ENCODE data around the gene PRKCQ.
"Not testable (repeated sequence)": the region's sequence is repeated elsewhere in the genome, so short reads cannot be mapped to it uniquely, and the experiment has no call there.

The PRKCQ gene

DNA sequence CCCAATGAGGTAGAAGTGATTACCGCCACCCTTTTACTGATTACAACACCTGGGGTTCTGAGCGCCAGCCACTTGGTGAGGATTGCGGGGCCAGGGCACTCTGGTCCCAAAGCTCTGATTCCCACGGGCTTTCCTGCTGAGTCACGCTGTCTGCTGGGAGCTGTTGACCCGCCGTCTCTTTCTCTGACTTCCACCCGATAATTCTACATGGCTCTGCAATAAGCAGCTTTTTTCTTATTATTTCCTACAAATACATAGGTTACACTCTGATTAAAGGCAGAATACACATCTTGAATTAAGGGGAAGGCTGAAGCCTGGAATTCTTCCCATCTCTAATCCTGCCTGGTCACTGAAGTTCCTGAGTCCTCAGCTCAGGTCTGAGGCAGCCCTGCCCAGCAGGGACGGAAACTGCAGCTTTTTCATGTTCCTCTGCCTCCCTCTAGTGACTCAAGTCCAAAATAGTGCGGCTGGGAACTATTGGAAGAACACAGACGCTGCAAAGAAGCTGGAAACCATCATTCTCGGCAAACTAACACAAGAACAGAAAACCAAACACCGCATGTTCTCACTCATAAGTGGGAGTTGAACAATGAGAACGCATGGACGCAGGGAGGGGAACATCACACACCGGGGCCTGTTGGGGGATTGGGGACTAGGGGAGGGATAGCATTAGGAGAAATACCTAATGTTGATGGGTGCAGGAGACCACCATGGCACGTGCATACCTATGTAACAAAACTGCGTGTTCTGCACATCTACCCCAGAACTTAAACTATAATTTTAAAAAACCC is 178.3 kb downstream of the PRKCQ start:
- peak; percentile 50 to 55 for DNase-seq

DNA sequence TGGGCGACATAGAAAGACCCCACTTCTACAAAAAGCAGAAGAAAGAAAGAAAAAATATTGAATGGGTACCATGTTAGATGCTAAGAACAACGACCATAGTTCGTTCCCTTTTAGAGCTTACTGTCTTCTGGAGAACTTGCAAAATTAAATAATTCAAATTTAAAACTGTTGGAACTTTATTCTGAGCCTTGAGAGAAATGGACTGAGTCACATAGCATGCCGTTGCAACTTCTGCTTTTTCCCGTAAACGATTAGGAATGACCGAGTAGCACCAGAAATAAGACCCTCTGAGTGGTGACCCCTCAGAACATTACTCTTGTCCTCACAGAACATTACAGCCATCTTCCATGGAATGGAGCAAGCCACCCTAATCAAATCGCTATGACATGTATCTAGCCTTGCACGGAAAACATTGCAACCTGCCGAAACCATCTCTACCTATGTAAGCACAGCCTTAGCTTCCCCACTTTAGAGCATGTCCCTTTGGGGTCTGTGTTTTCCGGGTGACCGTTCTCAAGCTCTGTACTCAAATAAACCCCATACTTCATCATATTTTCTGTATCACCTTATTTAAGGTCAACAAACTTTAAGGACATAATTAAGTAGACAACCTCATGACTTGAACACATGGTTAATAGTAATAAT is 179.1 kb downstream of the PRKCQ start:
- DNase-seq = no peak

DNA sequence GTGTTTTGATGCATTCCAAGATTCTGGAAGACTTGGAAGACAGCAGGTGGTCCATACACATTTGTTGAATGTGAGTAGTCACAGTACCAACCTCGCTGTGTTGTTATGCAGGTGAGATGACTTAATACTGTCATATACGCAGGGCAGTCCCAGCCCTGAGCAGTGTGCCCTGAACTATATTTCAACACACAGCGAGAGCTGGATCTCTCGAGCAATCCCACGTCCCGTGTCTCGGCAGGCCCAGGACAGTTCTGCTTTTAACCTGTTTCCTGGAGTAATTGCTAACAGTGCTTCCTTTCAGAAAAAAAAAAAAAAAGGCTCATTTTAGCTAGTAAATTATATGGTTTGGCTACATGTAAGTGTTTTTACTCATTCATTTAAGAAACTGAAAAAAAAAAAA is 179.7 kb downstream of the PRKCQ start:
- DNase-seq = no peak

DNA sequence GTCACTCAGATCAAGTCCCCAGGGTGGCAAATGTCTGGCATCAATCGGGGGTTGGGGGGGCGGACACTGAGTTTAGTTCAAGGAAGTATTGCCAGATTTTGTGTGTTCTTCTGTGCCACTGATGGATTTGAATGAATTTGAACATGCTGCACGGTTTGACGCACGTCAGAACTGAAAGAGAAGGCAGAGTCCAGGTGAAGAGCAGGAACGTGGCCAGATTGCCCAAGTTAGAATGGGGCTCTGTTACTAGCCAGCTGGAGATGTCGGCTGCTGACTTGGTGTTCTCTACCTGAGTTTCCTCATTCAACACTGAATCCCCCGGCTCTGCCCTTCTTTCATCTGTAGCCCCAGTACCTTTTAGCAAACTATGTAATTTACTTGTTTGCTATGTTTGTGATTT is 180.2 kb downstream of the PRKCQ start:
- DNase-seq = no peak

GRCh38 chr10:6399231-6399741 is 180.8 kb downstream of the PRKCQ start:
- DNase-seq = no peak

DNA sequence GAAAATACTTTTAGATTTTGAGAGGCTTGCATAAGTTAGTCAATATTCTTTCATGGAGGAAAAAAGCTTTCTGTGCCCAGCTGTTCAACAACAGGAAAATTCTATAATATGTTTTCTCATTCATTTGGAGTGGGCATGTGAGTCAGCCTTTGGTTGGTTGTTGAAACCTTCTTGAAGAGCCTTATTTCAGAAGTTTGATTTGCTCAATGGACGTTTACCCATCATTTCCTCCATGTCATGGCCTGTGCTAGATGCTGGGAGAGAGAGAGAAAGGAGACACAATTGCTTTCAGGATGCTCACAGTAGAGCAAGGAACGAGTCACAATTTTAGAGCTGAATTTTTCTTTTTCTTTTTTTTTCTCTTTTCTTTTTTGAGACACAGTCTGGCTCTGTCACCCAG is 181.7 kb downstream of the PRKCQ start:
- no peak for DNase-seq

DNA sequence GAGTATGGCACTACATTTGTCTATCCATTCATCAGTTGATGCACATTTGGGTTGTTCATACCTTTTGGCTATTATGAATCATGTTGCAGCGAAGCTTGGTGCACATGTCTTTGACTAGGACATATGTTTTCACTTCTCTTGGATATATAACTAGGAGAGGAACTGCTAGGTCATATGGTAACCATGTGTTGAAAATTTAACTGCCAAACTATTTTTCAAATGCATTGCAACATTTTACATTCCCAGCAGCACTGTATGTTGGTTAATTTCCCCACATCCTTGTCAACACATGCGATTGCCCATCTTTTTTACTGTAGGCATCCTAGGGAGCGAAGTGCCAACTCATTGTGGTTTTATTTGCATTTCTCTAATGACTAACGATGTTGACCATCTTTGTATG is 183.4 kb downstream of the PRKCQ start:
- DNase-seq = no peak

GRCh38 chr10:6396226-6396625 is 183.8 kb downstream of the PRKCQ start:
- DNase-seq = no peak

DNA sequence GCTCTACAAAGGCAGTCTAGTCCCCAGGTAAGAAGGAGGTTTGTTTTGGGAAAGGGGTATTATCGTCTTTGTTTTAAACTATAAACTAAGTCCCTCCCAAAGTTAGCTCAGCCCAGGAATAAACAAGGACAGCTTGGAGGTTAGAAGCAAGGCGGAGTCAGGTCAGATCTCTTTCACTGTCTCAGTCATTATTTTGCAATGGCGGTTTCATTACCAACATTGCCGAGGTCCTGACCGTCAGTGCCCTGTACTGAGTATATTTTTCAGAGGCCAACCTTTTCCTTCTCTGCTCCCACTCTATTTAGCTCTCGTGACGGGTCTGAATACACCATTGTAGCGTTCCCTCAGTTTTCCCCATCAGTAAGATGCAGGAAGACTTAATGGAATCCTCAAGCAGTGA is 184.5 kb downstream of the PRKCQ start:
- DNase-seq = no peak

GRCh38 chr10:6394084-6394483 is 186.0 kb downstream of the PRKCQ start:
- no peak for DNase-seq

DNA sequence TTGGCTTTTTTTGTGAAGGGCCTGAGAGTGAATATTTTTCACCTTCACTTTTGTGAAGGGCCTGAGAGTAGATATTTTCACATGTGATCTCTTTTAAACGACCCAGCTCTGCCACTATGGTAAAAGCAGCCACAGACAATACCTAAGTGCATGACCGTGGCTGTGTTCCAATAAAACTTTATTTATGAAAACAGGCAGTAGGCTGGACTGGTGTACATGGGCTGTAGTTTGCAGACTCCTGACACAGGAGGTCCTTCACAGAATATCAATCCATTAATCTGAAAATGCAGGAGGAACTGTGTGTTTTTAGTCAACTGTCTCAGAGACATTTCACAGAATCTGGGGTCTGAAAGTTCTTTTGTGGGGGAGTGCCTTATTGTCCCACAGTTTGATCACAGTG is 186.9 kb downstream of the PRKCQ start:
- no peak for DNase-seq

DNA sequence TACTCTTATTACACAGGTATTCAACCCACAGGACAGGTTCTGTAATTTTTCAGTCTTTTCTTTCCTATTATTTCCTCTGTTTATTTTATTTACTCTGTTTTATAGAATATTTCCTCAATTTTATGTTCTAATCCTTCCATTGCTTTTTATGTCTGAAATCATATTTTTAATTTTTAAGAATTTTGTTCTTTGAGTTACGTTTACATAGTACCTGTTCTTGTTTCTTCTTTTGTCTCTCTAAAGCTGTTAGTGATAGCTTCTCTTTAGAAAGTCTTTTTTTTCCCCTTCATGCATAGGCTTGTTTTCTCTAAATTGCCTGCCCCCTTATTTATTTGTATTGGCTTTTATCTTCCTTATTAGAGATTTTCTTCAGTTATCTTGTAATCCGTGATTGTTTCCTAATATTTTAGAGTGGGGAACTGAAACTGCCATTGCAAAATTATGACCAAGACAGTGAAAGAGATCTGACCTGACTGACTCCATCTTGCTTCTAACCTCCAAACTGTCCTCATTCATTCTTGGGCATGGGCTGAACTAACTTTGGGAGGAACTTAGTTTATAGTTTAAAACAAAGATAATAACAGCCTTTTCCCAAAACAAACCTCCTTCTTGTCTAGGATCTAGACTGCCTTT is 189.7 kb downstream of the PRKCQ start:
- DNase-seq = no peak

DNA sequence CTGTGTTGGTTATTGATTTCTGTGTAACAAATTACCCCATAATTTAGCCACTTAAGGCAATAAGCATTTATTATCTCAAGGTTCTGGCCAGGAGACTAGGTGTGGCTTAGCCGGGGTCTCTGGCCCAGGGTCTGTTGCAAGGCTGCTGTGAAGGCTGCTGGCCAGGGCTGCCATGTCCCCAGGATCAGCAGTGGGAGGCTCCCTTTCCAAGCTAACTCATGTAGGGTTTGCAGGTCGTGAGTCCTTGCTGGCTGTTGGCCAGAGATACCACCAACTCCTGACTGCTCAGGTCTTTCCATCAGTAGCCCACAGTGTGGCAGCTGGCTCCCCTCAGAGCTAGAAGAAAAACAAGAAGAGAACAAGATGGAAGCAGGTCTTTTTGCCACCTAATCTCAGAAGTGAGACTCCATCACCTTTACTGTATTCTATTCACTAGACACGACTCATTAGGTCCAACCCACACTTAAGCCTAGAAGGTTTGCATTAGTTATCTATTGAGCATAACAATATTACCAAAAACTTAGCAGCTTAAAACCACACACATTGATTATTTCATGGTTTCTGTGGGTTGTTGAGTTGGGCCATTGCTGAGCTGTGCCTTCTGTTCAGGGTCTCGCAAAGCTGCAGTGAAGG is 191.7 kb downstream of the PRKCQ start:
- DNase-seq = no peak

DNA sequence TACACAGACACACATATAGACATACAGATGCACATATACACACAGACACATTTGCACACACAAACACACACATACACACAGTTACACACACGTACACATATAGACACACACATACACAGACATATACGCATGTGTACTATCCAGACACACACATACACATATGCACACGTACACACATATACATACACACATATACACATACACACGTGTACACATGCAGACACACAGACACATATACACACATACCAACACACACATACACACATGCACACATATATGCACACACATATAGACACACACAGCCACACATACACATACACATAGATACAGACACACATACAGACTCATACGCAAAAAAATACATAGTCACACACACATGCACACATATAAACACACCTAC is 193.1 kb downstream of the PRKCQ start:
- no peak for DNase-seq

DNA sequence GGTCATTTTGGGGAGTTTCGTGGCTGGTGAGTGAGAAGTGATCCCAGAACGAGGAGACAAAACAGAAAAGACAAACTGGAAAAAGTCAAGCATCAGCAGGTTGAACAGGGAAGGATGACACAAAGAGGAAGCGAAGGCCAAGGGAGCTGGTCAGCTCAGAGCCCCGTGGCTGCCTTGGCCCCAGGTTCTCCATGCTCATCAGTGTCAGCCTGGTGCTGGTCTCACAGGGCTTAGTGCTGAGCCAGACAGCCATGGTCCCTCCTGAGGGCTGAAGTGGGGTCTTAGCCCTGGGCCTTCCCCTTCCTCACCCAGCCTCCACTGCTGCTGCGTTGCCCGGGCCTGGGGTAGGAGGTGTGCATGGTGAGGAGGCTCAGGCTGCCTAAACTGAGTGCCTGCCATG is 193.7 kb downstream of the PRKCQ start:
- DNase-seq = no peak

- DNase-seq = no peak
These were observed 194.4 kb downstream of the PRKCQ start for GRCh38 chr10:6385665-6386064.

GRCh38 chr10:6384847-6385246 is 195.2 kb downstream of the PRKCQ start:
- no peak for DNase-seq

DNA sequence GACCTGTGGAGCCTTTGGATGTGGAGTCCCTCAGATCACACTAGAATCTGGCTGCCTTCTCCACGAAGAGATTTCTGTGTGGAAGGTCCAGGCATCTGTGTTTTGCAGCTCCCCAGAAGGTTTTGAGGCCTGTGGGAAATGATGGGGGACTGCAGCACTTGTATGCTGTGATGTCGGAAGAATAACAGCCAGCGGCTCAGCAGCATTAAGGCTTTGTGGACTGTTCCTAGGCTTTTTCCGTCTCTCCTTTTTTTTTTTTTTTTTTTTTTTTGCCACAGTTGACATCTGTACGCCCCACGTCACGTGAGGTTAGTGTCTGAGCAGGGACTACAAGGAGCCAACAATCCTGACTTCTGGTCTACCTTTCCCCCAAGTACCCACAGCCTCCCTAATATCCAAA is 196.0 kb downstream of the PRKCQ start:
- no peak for DNase-seq

- no peak for DNase-seq
These were observed 196.8 kb downstream of the PRKCQ start for GRCh38 chr10:6383096-6383812.

GRCh38 chr10:6382081-6382480 is 198.0 kb downstream of the PRKCQ start:
- DNase-seq = peak; percentile 29 to 53

DNA sequence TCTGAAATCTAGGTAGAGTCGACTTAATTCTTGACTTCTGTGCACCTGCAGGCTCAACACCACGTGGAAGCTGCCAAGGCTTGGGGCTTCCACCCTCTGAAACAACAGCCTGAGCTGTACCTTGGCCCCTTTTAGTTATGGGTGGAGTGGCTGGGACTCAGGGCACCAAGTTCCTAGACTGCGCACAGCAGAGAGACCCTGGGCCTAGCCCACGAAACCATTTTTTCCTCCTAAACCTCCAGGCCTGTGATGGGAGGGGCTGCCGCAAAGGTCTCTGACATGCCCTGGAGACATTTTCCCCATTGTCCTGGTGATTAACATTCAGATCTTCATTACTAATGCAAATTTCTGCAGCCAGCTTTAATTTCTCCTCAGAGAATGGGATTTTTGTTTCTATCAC is 199.6 kb downstream of the PRKCQ start:
- DNase-seq = not testable (repeated sequence)

GRCh38 chr10:6379015-6379776 is 200.9 kb downstream of the PRKCQ start:
- DNase-seq = no peak

All from stimulated activated CD4-positive, alpha-beta T cell treated with anti-CD3 and anti-CD28 coated beads, Interleukin-2, amount 100 ng/mL, for 24 hours (primary cell).